Choroid plexus epithelial cell (primary cell): ENCODE measurements around the gene POLR2J2.
A peak's percentile ranks its signal among the peaks of the same experiment; 100 is the strongest.
"Not testable (repeated sequence)": the region's sequence is repeated elsewhere in the genome, so short reads cannot be mapped to it uniquely, and the experiment has no call there.

ENCODE experiments used
- DNase-seq: peaks from one replicate; pipeline ENCODE4 v3.0.0-alpha.2; 2010; ENCODE audit warnings: low read depth
- H3K4me3 ChIP-seq: 2 replicates; pipeline ENCODE4 v1.5.1; 2011; ENCODE audit warnings: low read depth, mild to moderate bottlenecking, control low read depth, low read length, moderate library complexity

POLR2J2 gene

GRCh38 chr7:102680780-102681179 is 9.3 kb upstream of the POLR2J2 start:
- not testable (repeated sequence) for DNase-seq, H3K4me3 ChIP-seq

GRCh38 chr7:102675545-102675944 is 4.1 kb upstream of the POLR2J2 start:
- H3K4me3 ChIP-seq, DNase-seq: not testable (repeated sequence)

DNA sequence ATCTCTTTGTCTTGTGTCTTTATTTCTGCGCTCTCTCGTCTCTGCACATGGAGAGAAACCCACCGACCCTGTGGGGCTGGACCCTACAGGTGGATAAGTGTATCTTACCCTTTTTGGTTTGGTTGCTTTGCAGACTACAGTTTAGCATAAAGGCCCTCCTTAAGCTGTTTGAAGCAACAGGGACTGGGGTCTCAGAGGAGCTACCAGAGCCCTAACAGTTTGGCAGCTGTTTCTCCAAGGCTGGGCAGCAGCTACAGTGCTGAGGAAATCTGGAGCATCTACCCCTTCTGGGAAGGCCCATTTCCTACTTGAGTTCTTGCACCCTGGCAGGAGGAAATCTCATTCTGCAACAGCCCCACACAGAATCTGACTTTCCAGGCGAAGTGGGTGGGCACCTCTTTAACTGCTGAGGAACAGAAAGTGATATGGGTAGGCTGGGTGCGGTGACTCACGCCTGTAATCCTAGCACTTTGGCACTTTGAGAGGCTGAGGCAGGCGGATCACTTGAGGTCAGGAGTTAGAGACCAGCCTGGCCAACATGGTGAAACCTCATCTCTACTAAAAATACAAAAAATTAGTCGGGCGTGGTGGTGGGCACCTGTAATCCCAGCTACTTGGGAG is 2.1 kb upstream of the POLR2J2 start:
- H3K4me3 ChIP-seq, DNase-seq: not testable (repeated sequence)

- not testable (repeated sequence) for H3K4me3 ChIP-seq, DNase-seq
Observed at GRCh38 chr7:102671956-102672307, 469 bp upstream of the POLR2J2 start.

DNA sequence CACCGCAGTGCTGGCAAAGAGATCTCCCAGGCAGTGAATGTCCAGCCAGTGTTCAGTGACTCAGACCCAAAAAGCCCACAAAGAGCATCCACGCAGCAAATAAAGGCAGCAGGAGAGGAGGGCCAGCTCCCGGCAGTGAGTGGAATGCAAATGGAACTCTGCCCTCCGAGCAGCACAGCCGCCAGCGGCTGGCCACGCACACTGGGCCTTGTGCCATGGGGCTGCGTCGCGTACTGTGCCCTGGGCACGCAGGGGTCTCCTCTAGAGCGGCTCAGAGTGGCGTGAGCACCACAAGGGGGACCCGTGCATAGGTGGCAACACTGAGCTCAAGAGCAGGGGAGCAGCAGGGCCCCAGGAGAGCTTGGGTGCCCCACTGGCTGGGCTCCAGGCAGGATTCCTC is 3.9 kb downstream of the POLR2J2 start:
- not testable (repeated sequence) for H3K4me3 ChIP-seq, DNase-seq

GRCh38 chr7:102666850-102667249 is 4.6 kb downstream of the POLR2J2 start:
- not testable (repeated sequence) for H3K4me3 ChIP-seq, DNase-seq

DNA sequence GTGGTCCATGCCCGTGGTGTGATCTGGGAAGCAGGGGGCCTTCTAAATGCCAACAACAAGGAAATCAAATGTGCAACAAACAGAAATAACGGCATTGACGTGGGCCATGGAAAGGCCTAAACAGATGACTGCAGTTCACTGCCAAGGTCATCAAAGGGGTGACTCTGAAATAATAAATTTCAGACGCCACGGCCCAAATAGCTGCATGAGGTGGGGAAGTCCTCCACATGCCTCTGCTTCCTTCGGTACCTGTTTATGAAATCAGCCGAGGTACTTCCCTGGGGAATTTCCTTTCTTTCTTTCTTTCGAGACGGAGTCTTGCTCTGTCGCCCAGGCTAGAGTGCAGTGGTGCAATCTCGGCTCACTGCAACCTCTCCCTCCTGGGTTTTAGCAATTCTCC is 6.7 kb downstream of the POLR2J2 start:
- DNase-seq, H3K4me3 ChIP-seq: not testable (repeated sequence)

- DNase-seq, H3K4me3 ChIP-seq: not testable (repeated sequence)
Observed at GRCh38 chr7:102649924-102650323, 21.5 kb downstream of the POLR2J2 start, which contains the start of gene SPDYE2B. SPDYE2B (plus strand) TSS chr7:102650319; CDS start chr7:102652349, 2,030 bp downstream.

- not testable (repeated sequence) for DNase-seq
Observed at GRCh38 chr7:102647813-102648212, 23.6 kb downstream of the POLR2J2 start.

GRCh38 chr7:102643404-102643803 is 28.1 kb downstream of the POLR2J2 start:
- not testable (repeated sequence) for DNase-seq, H3K4me3 ChIP-seq

More at GRCh38 chr7:102647813-102648212, 23.6 kb downstream of the POLR2J2 start:
- H3K4me3 ChIP-seq: not testable (repeated sequence)

GRCh38 chr7:102642691-102643090 is 28.8 kb downstream of the POLR2J2 start, which contains the start of gene UPK3BL1:
UPK3BL1 (minus strand) TSS chr7:102642791; CDS start chr7:102642741, 50 bp downstream.
- DNase-seq, H3K4me3 ChIP-seq: not testable (repeated sequence)

- DNase-seq, H3K4me3 ChIP-seq: not testable (repeated sequence)
Observed at GRCh38 chr7:102638848-102639247, 32.6 kb downstream of the POLR2J2 start.

- not testable (repeated sequence) for H3K4me3 ChIP-seq, DNase-seq
Observed at GRCh38 chr7:102636956-102637355, 34.5 kb downstream of the POLR2J2 start.

DNA sequence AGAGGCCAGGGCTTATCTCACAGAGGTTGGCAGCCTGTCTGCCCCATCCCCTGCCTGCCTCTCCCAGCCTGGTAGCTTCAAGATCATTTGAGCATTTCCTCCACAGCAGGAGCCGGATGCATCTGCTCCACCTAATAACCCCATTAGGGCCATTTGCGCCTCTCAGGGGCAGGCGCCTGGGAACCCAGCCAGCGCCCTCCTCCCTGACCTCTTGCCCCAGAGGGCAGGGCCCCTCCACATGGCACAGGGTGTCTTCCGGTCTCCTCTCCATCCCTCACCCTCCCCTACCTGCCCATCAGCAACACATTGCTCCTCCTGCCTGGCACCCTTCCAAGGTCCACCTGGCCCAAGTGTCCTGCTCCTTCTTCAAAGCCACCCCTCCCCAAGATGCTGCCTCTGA is 36.1 kb downstream of the POLR2J2 start:
- not testable (repeated sequence) for H3K4me3 ChIP-seq, DNase-seq

GRCh38 chr7:102634299-102634698 is 37.2 kb downstream of the POLR2J2 start:
- not testable (repeated sequence) for DNase-seq, H3K4me3 ChIP-seq

- H3K4me3 ChIP-seq, DNase-seq: not testable (repeated sequence)
Observed at GRCh38 chr7:102630622-102631021, 40.8 kb downstream of the POLR2J2 start.

GRCh38 chr7:102627271-102627904 is 44.1 kb downstream of the POLR2J2 start:
- not testable (repeated sequence) for DNase-seq, H3K4me3 ChIP-seq

GRCh38 chr7:102618122-102618521 is 53.3 kb downstream of the POLR2J2 start:
- not testable (repeated sequence) for DNase-seq, H3K4me3 ChIP-seq

DNA sequence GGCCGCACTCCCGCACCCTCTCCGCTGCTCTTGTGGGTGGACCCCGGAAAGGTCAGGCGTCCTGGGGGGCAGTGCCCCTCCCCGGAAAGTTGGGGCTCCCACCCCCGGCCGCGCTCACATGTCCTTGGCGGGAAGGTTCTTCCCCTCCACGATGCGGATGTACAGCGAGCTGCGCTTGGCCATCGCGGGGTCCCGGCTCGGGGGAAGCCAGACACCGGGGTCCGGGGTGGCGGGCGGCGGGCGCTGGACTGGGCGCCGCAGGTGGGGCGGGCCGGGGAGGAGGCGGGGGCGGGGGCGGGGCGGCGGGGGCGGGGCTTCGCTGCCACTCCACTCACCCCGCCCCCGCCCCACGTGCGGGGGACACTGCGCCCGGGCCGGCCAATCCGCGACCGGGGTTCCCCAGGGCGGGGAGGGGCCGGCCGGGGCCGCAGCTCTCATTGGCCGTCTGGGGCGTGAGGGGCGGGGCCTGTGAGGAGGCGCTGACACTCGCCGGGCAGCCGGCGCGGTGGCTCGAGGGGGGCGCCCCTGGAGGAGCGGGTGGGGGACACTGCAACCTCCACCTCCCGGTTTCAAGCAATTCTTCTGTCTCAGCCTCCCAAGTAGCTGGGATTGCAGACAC is 54.8 kb downstream of the POLR2J2 start, which contains the start of gene RASA4:
RASA4 (minus strand) TSS at position 250 of the 619 bp plus-strand sequence; CDS start at position 183, 67 bp downstream.
- not testable (repeated sequence) for DNase-seq
- H3K4me3 ChIP-seq: peak within 1 kb of the TSS; percentile 37
